Measurements from ENCODE around the gene MS4A4E. TPM values are rescaled to one million over a fixed set of nuclear protein-coding genes. Genes with fewer than 3 reads are reported as not detected.

Gene MS4A4E
- total and polyA plus RNA-seq, 2 donors (not counting 3 experiments of a cell fraction or from before 2014, with no cell fraction given) = not detected

GRCh38 chr11:60183591-60184205, 59.2 kb downstream of the MS4A4E start:
- no peak overlapping the region for H2AFZ ChIP-seq (ENCODE audit: low read depth, low read length)
- no peaks in the 10 kb centered on the region for H3K79me2 ChIP-seq (ENCODE audit: control insufficient read depth, insufficient read depth, low read length)
- intact Hi-C loops (cut with micrococcal nuclease) (no loop called here), dilution Hi-C loops (cut with MboI; ENCODE audit: extremely low pct_ligation_motif_present, low sequenced_read_pairs) (no loop called here)
- H3K27me3 ChIP-seq (ENCODE audit: control insufficient read depth in 2 of 2, insufficient read depth in 2 of 2, low read length in 2 of 2) = no peaks in the 10 kb centered on the region
- DNase-seq (ENCODE audit: low read depth, low spot score) (no peak), FAIRE-seq (no peak)
- H3K9me3 ChIP-seq (replicated peaks; ENCODE audit: control insufficient read depth, insufficient read depth, low read length) = no peaks in the 10 kb centered on the region
- no peaks in the 10 kb centered on the region for H3K36me3 ChIP-seq (ENCODE audit: control insufficient read depth in 2 of 2, extremely low read depth in 1 of 2, insufficient read depth in 2 of 2, low read length in 2 of 2)
- TF ChIP-seq JUN (IDR thresholded peaks at IDR 0.05; ENCODE audit: borderline replicate concordance, insufficient read depth, insufficient read length, low read depth) (no peak), FOS (IDR thresholded peaks at IDR 0.05; ENCODE audit: borderline replicate concordance, insufficient read depth, low read length) (no peak), POLR2AphosphoS5 (IDR thresholded peaks at IDR 0.05; ENCODE audit: insufficient read depth, low read depth, low read length) (no peak), POLR2A (IDR thresholded peaks at IDR 0.05; ENCODE audit: low read depth, low read length) (no peak), EZH2 (IDR thresholded peaks at IDR 0.05; ENCODE audit: borderline replicate concordance, low read depth, low read length, severe bottlenecking) (no peak)
- BruUV-seq (replicated peaks) = no TSS peak
- no peak overlapping the region for H3K9ac ChIP-seq (replicated peaks; ENCODE audit: extremely low read depth, insufficient read depth, low read length)
- no peak overlapping the region for H3K4me3 ChIP-seq (replicated peaks in 1 of 3; ENCODE audit: insufficient read depth in 1 of 3, low read depth in 1 of 3, low read length in 3 of 3)
- H4K20me1 ChIP-seq (replicated peaks; ENCODE audit: control insufficient read depth, extremely low read depth, insufficient read depth, low read length) = no peaks in the 10 kb centered on the region
- H3K4me2 ChIP-seq (ENCODE audit: insufficient read depth, low read length) = no peak overlapping the region
- no peaks in the 10 kb centered on the region for H3K9me1 ChIP-seq (replicated peaks; ENCODE audit: control insufficient read depth, extremely low read depth, insufficient read depth, low read length)
- POLR2A ChIA-PET = no interaction called here
- H3K27ac ChIP-seq (ENCODE audit: insufficient read depth, low read depth, low read length) = no peak overlapping the region
- CTCF ChIA-PET = interaction anchor here (1.2 to 3.9 kb wide), 4 partner anchors 10 to 68 kb away, joined by 3 to 21 read pairs (median 12); no protein-coding TSS in a partner anchor
- H3K4me1 ChIP-seq (ENCODE audit: control insufficient read depth, extremely low read depth, insufficient read depth, low read length) = peaks cover 13% of the 10 kb centered on the region

- intact Hi-C loops (cut with micrococcal nuclease) (no loop called here), dilution Hi-C loops (cut with MboI; ENCODE audit: extremely low pct_ligation_motif_present, low sequenced_read_pairs) (no loop called here)
- DNase-seq (ENCODE audit: low read depth, low spot score) (peak; percentile 82), FAIRE-seq (no peak)
- ChIA-PET CTCF (interaction anchor here (1.2 to 3.9 kb wide), 6 partner anchors 11 to 163 kb away, joined by 3 to 21 read pairs (median 6); no protein-coding TSS in a partner anchor), POLR2A (no interaction called here)
- Histone ChIP-seq H3K4me1 (ENCODE audit: control insufficient read depth, extremely low read depth, insufficient read depth, low read length) (peaks cover 13% of the 10 kb centered on the region), H4K20me1 (replicated peaks; ENCODE audit: control insufficient read depth, extremely low read depth, insufficient read depth, low read length) (no peaks in the 10 kb centered on the region), H3K9me1 (replicated peaks; ENCODE audit: control insufficient read depth, extremely low read depth, insufficient read depth, low read length) (no peaks in the 10 kb centered on the region), H3K4me3 (replicated peaks in 1 of 3; ENCODE audit: insufficient read depth in 1 of 3, low read depth in 1 of 3, low read length in 3 of 3) (no peak within 1 kb of the TSS), H2AFZ (ENCODE audit: low read depth, low read length) (peak within 1 kb of the TSS; percentile 5), H3K4me2 (ENCODE audit: insufficient read depth, low read length) (peak within 1 kb of the TSS; percentile 41), H3K27ac (ENCODE audit: insufficient read depth, low read depth, low read length) (no peak within 1 kb of the TSS), H3K36me3 (ENCODE audit: control insufficient read depth in 2 of 2, extremely low read depth in 1 of 2, insufficient read depth in 2 of 2, low read length in 2 of 2) (no peaks in the 10 kb centered on the region), H3K9ac (replicated peaks; ENCODE audit: extremely low read depth, insufficient read depth, low read length) (no peak within 1 kb of the TSS), H3K9me3 (replicated peaks; ENCODE audit: control insufficient read depth, insufficient read depth, low read length) (no peaks in the 10 kb centered on the region), H3K27me3 (ENCODE audit: control insufficient read depth in 2 of 2, insufficient read depth in 2 of 2, low read length in 2 of 2) (no peaks in the 10 kb centered on the region), H3K79me2 (ENCODE audit: control insufficient read depth, insufficient read depth, low read length) (no peaks in the 10 kb centered on the region)
- no TSS peak for BruUV-seq (replicated peaks)
- TF ChIP-seq MYC (IDR thresholded peaks at IDR 0.05; ENCODE audit: low read depth, low read length) (no peak), EZH2 (IDR thresholded peaks at IDR 0.05; ENCODE audit: borderline replicate concordance, low read depth, low read length, severe bottlenecking) (no peak)
Observed at GRCh38 chr11:60182541-60183330, 60.2 kb downstream of the MS4A4E start, which contains the start of gene MS4A6A. MS4A6A (minus strand) TSS chr11:60183083; CDS start chr11:60181727, 1,356 bp downstream.

Measured in endothelial cell of umbilical vein (primary cell).